Upper lobe of left lung (tissue), 6 donors: Measurements from ENCODE around the gene VWA1. TPM values are rescaled to one million over a fixed set of nuclear protein-coding genes. Genes with fewer than 3 reads are reported as not detected.

Experiments
- ATAC-seq, 2 donors: fragments of 200-7000 bp; cut with Tn5 transposase; one replicate each; pipeline ENCODE4 v1.9.1; 2022; ENCODE audit warnings: mild to moderate bottlenecking in 2 of 2, moderate library complexity in 2 of 2; ENCODE audit not compliant: low FRiP score in 2 of 2
- DNase-seq, 2 donors: peaks; one replicate each; pipeline ENCODE4 v3.0.0-alpha.2; 2019 to 2020
- H3K27ac ChIP-seq, 4 donors: fragments of 200-600 bp; sonication (generic); one replicate each; pipeline ENCODE4 v1.5.1; 2016 to 2019
- H3K27me3 ChIP-seq, 4 donors: fragments of 200-600 bp; sonication (generic); one replicate each; pipeline ENCODE4 v1.5.1; 2017 to 2019
- H3K36me3 ChIP-seq, 4 donors: fragments of 200-600 bp; sonication (generic); one replicate each; pipeline ENCODE4 v1.5.1; 2016 to 2019
- H3K4me1 ChIP-seq, 4 donors: fragments of 200-600 bp; sonication (generic); one replicate each; pipeline ENCODE4 v1.5.1; 2018 to 2019
- H3K4me3 ChIP-seq, 4 donors: fragments of 200-600 bp; sonication (generic); one replicate each; pipeline ENCODE4 v1.5.1; 2017 to 2019; ENCODE audit warnings: mild to moderate bottlenecking in 2 of 4, moderate library complexity in 1 of 4
- H3K9me3 ChIP-seq, 4 donors: fragments of 200-600 bp; sonication (generic); one replicate each; pipeline ENCODE4 v1.5.1; 2018 to 2019
- CTCF ChIP-seq, 6 experiments: fragments of 450-650 bp in 4 of 6; fragments of 200-600 bp in 2 of 6; sonication (generic) in 2 of 6; IDR thresholded peaks; one replicate each; pipeline ENCODE4 v1.5.1; 2016 to 2019; ENCODE audit warnings: antibody characterized with exemption in 6 of 6
- EP300 ChIP-seq, 4 donors: sonication (generic); formaldehyde crosslinking; IDR thresholded peaks; one replicate each; pipeline ENCODE4 v1.5.1; 2017; ENCODE audit warnings: antibody characterized with exemption in 4 of 4, control low read depth in 2 of 4
- POLR2A ChIP-seq, 4 donors: fragments of 450-650 bp; IDR thresholded peaks; one replicate each; pipeline ENCODE4 v1.5.1; 2016 to 2017; ENCODE audit warnings: antibody characterized with exemption in 4 of 4, mild to moderate bottlenecking in 2 of 4
- POLR2AphosphoS5 ChIP-seq, 2 donors: sonication (generic); formaldehyde crosslinking; IDR thresholded peaks; one replicate each; pipeline ENCODE4 v1.5.1; 2017; ENCODE audit warnings: antibody characterized with exemption in 2 of 2
- WGBS, 2 donors: methylation state at CpG; one replicate each; pipeline ENCODE4 v1.1.5; 2017 to 2018; 5-methylcytosine and 5-hydroxymethylcytosine counted together
- total RNA-seq, 6 donors: library from RNA; depleted of rRNA in 4 of 6; stranded (reverse); fragments of >200 nt in 4 of 6; gene quantifications; one replicate each; pipeline versions ENCODE4 v1.1.0 to v1.2.1, GENCODE V29; 2016 to 2021
- donor health status: DM: no; HTN: no; CAD: no; lungs with moderate emphysema.
- donor health status: DM: no; HTN: yes; CAD: no; lungs with severe emphysema.

VWA1 gene
- total RNA-seq, 6 donors from 2014 or later, result 41.8 to 108 (median 62.5) TPM

GRCh38 chr1:1489231-1489630, 53.7 kb downstream of the VWA1 start:
- Histone ChIP-seq H3K4me3 (no peak overlapping the region), H3K4me1 (no peaks in the 10 kb centered on the region), H3K9me3 (peaks cover 0 to 7% (median 0%) of the 10 kb centered on the region in 4 donors), H3K27me3 (no peaks in the 10 kb centered on the region), H3K27ac (no peak overlapping the region), H3K36me3 (peaks cover 0 to 89% (median 60%) of the 10 kb centered on the region in 4 donors)
- no peak for ATAC-seq
- TF ChIP-seq EP300 (IDR thresholded peaks at IDR 0.05) (no peak), POLR2AphosphoS5 (IDR thresholded peaks at IDR 0.05) (no peak), CTCF (IDR thresholded peaks at IDR 0.05) (no peak), POLR2A (IDR thresholded peaks at IDR 0.05) (no peak)
- WGBS, 2 donors, result 92 to 97% methylated on average over 6 to 15 of the region's 16 CpGs
- peak in 1 of 2 donors; percentile 75 for DNase-seq

DNA sequence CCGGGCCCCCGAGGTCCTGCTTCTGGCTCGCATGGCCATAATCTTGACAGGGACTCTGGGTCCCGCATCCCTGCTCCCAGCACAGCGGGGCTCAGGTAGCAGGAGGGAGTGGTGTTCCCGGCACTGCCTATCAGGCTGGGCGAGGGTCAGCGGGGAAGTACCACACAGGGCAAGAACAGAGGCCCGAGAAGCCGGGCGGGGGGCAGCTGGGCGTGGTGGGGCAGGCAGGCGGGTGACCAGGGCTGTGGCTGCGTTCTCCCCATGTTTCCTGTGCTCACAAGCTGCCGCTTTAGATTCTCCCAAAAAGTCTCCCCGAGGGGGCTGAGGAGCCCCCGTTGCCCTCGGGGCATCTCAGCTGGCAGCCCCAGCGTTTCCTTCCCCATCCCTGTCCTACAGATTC, 54.4 kb downstream of the VWA1 start:
- Histone ChIP-seq H3K36me3 (peaks cover 0 to 85% (median 58%) of the 10 kb centered on the region in 4 donors), H3K4me1 (no peaks in the 10 kb centered on the region), H3K9me3 (peaks cover 0 to 7% (median 0%) of the 10 kb centered on the region in 4 donors), H3K27me3 (no peaks in the 10 kb centered on the region), H3K4me3 (no peak overlapping the region), H3K27ac (no peak overlapping the region)
- ATAC-seq (no peak), DNase-seq (peak in 1 of 2 donors; percentile 70)
- TF ChIP-seq POLR2A (IDR thresholded peaks at IDR 0.05), result no peak
- no peak for TF ChIP-seq POLR2AphosphoS5 (IDR thresholded peaks at IDR 0.05)
- TF ChIP-seq EP300 (IDR thresholded peaks at IDR 0.05), result no peak
- TF ChIP-seq CTCF (IDR thresholded peaks at IDR 0.05), result no peak
- 96 to 97% methylated on average over 15 to 16 of the region's 19 CpGs for WGBS, 2 donors

DNA sequence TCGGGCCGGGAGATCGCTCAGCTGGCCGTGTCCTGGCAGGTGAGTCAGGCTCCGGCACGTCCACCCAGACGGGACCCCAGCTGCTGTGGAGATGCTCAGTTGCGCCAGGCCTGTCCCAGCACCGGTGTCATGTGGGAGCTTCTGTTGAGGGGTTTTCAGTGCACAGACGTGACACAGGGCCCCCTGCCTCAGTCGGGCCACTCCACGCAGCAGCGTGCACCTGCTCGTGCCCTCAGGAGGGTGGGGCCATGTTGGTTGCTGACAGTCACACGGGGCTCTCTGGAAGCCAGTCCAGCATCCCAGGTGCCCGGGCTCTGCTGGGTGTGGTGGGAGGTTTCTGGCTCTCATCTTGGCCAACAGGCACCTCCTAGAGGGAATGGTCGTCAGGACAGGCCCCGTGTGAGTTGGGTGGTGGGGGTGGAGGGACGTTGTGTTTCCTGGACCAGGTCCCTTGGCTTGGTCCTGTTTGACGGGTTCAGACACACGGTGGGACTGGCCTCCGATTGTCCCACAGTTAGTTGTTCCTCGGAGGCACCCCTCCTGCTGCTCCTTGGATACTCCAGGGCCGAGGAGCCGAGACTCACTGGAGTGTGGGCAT, 55.2 kb downstream of the VWA1 start:
- H3K27me3 ChIP-seq, result no peaks in the 10 kb centered on the region
- WGBS, 2 donors, result 97 to 100% methylated on average over 1 to 20 of the region's 25 CpGs
- DNase-seq (peak in 1 of 2 donors; percentile 56), ATAC-seq (no peak)
- TF ChIP-seq CTCF (IDR thresholded peaks at IDR 0.05) (no peak), POLR2A (IDR thresholded peaks at IDR 0.05) (no peak), POLR2AphosphoS5 (IDR thresholded peaks at IDR 0.05) (no peak), EP300 (IDR thresholded peaks at IDR 0.05) (no peak)
- peaks cover 0 to 7% (median 0%) of the 10 kb centered on the region in 4 donors for H3K9me3 ChIP-seq
- no peaks in the 10 kb centered on the region for H3K4me1 ChIP-seq
- no peak overlapping the region for H3K27ac ChIP-seq
- H3K36me3 ChIP-seq, result peaks cover 0 to 84% (median 54%) of the 10 kb centered on the region in 4 donors
- H3K4me3 ChIP-seq, result no peak overlapping the region

DNA sequence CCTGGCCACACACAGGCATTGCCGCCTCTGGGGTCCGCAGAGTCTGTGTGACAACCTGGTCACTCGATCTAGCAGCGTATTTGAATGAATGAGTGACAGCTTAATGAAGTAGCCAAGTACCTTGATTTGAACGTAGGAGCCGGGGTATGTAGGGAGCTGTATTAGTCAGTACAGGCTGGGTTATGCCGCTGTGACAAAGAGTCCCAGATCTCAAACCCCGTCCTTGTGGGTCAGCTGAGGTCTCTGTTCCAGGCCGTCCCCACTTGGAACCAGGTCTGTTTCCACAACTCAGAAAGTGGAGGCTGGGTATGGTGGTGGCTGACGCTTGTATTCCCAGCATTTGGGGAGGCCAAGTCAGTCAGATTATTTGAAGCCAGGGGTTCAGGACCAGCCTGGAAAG, 56.1 kb downstream of the VWA1 start:
- 98% methylated on average over 10 of the region's 10 CpGs for WGBS, 2 donors
- Histone ChIP-seq H3K27me3 (no peaks in the 10 kb centered on the region), H3K27ac (no peak overlapping the region), H3K4me1 (no peaks in the 10 kb centered on the region), H3K36me3 (peaks cover 0 to 82% (median 50%) of the 10 kb centered on the region in 4 donors), H3K4me3 (no peak overlapping the region), H3K9me3 (peaks cover 0 to 7% (median 0%) of the 10 kb centered on the region in 4 donors)
- TF ChIP-seq POLR2A (IDR thresholded peaks at IDR 0.05) (no peak), CTCF (IDR thresholded peaks at IDR 0.05) (no peak), EP300 (IDR thresholded peaks at IDR 0.05) (no peak), POLR2AphosphoS5 (IDR thresholded peaks at IDR 0.05) (no peak)
- no peak for DNase-seq
- ATAC-seq, result no peak

Other genes with a start within 250 kb of the VWA1 start
- 1 to 10 TPM in 4 of 6 donors, under 1 TPM in 1, not detected in 1; 0.89 to 3.4 (median 2.1) TPM for gene TNFRSF18, start 229.1 kb upstream of the VWA1 start, total RNA-seq
- 10 to 100 TPM in 2 of 6 donors, 1 to 10 TPM in 3, under 1 TPM in 1; 0.46 to 15.4 (median 2.4) TPM for gene TNFRSF4, start 221.5 kb upstream of the VWA1 start, total RNA-seq
- gene SDF4, start 203.7 kb upstream of the VWA1 start, total RNA-seq, result 100 to 1,000 TPM in 5 of 6 donors, 10 to 100 TPM in 1; 79.0 to 172 (median 148) TPM
- 10 to 100 TPM; 15.2 to 31.3 (median 19.9) TPM for gene B3GALT6, start 203.5 kb upstream of the VWA1 start, total RNA-seq
- gene C1QTNF12, start 189.0 kb upstream of the VWA1 start, total RNA-seq, result 1 to 10 TPM in 4 of 6 donors, not detected in 2; 1.9 to 6.3 (median 2.8) TPM
- gene UBE2J2, start 161.8 kb upstream of the VWA1 start, total RNA-seq, result 10 to 100 TPM; 41.5 to 88.0 (median 50.5) TPM
- 10 to 100 TPM in 1 of 6 donors, 1 to 10 TPM in 4, under 1 TPM in 1; 0.91 to 17.8 (median 2.7) TPM for gene SCNN1D, start 155.3 kb upstream of the VWA1 start, total RNA-seq
- 100 to 1,000 TPM in 2 of 6 donors, 10 to 100 TPM in 4; 33.5 to 166 (median 60.1) TPM for gene ACAP3, start 127.8 kb upstream of the VWA1 start, total RNA-seq
- 10 to 100 TPM; 16.8 to 38.8 (median 23.0) TPM for gene PUSL1, start 127.1 kb upstream of the VWA1 start, total RNA-seq
- 100 to 1,000 TPM in 2 of 6 donors, 10 to 100 TPM in 4; 71.7 to 267 (median 90.5) TPM for gene INTS11, start 111.0 kb upstream of the VWA1 start, total RNA-seq
- 10 to 100 TPM; 14.7 to 41.6 (median 26.0) TPM for gene CPTP, start 110.9 kb upstream of the VWA1 start, total RNA-seq
- 1 to 10 TPM in 1 of 6 donors, under 1 TPM in 5; 0.22 to 1.0 (median 0.79) TPM for gene TAS1R3, start 104.4 kb upstream of the VWA1 start, total RNA-seq
- 100 to 1,000 TPM in 3 of 6 donors, 10 to 100 TPM in 3; 71.8 to 205 (median 90.6) TPM for gene DVL1, start 86.3 kb upstream of the VWA1 start, total RNA-seq
- 100 to 1,000 TPM in 2 of 6 donors, 10 to 100 TPM in 4; 23.9 to 137 (median 63.4) TPM for gene MXRA8, start 77.1 kb upstream of the VWA1 start, total RNA-seq
- gene AURKAIP1, start 60.5 kb upstream of the VWA1 start, total RNA-seq, result 100 to 1,000 TPM in 5 of 6 donors, 10 to 100 TPM in 1; 76.0 to 149 (median 119) TPM
- gene CCNL2, start 36.4 kb upstream of the VWA1 start, total RNA-seq, result 100 to 1,000 TPM; 131 to 897 (median 216) TPM
- 100 to 1,000 TPM in 3 of 6 donors, 10 to 100 TPM in 3; 90.7 to 145 (median 101) TPM for gene MRPL20, start 28.4 kb upstream of the VWA1 start, total RNA-seq
- gene ANKRD65, start 14.4 kb upstream of the VWA1 start, total RNA-seq, result 10 to 100 TPM; 21.3 to 54.5 (median 34.7) TPM
- gene ATAD3C, start 14.0 kb downstream of the VWA1 start, total RNA-seq, result 10 to 100 TPM in 5 of 6 donors, 1 to 10 TPM in 1; 9.2 to 20.9 (median 14.7) TPM
- 100 to 1,000 TPM in 1 of 6 donors, 10 to 100 TPM in 5; 19.9 to 120 (median 26.9) TPM for gene ATAD3B, start 36.1 kb downstream of the VWA1 start, total RNA-seq
- 10 to 100 TPM; 18.5 to 31.9 (median 24.0) TPM for gene ATAD3A, start 76.5 kb downstream of the VWA1 start, total RNA-seq
- gene TMEM240, start 104.9 kb downstream of the VWA1 start, total RNA-seq, result 1 to 10 TPM in 5 of 6 donors, not detected in 1; 1.8 to 3.6 (median 3.1) TPM
- gene SSU72, start 139.2 kb downstream of the VWA1 start, total RNA-seq, result 100 to 1,000 TPM; 122 to 174 (median 146) TPM
- 10 to 100 TPM in 4 of 6 donors, 1 to 10 TPM in 2; 8.7 to 21.0 (median 12.4) TPM for gene FNDC10, start 164.4 kb downstream of the VWA1 start, total RNA-seq
- gene MIB2, start 179.8 kb downstream of the VWA1 start, total RNA-seq, result 100 to 1,000 TPM in 3 of 6 donors, 10 to 100 TPM in 3; 52.7 to 284 (median 84.7) TPM
- 10 to 100 TPM in 5 of 6 donors, not detected in 1; 13.6 to 79.3 (median 33.0) TPM for gene MMP23B, start 196.5 kb downstream of the VWA1 start, total RNA-seq
- 10 to 100 TPM; 20.8 to 55.5 (median 24.9) TPM for gene CDK11B, start 223.3 kb downstream of the VWA1 start, total RNA-seq